NCI-H1092 treated with DMSO at 0.1 percent for 48 hours (cell line): Measurements from ENCODE around the gene HNMT.
"Not testable (repeated sequence)": the region's sequence is repeated elsewhere in the genome, so short reads cannot be mapped to it uniquely, and the experiment has no call there.

Source experiments
- DNase-seq: peaks from one replicate; lab custom pipeline; 2025; lab: John Stamatoyannopoulos, UW

Gene HNMT

DNA sequence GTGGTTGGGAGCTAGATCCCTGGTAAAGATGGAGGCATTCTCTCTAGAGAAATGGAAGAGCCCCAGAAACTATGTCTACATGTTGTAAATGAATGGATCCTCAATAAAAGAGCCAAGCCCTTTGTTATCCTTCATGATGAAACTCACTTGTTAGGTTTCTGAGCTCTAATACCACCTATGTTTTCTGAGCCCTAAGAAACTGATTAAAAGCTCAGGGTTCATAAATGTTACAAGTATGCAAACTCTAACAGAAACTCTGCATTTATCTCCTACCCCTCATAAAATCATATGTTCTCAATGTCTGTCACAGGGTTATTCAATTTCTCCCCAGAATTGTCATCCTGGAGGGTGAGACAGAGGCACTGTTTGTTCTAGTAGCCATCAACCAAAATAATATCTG, 18.0 kb upstream of the HNMT start:
- DNase-seq: no peak

DNA sequence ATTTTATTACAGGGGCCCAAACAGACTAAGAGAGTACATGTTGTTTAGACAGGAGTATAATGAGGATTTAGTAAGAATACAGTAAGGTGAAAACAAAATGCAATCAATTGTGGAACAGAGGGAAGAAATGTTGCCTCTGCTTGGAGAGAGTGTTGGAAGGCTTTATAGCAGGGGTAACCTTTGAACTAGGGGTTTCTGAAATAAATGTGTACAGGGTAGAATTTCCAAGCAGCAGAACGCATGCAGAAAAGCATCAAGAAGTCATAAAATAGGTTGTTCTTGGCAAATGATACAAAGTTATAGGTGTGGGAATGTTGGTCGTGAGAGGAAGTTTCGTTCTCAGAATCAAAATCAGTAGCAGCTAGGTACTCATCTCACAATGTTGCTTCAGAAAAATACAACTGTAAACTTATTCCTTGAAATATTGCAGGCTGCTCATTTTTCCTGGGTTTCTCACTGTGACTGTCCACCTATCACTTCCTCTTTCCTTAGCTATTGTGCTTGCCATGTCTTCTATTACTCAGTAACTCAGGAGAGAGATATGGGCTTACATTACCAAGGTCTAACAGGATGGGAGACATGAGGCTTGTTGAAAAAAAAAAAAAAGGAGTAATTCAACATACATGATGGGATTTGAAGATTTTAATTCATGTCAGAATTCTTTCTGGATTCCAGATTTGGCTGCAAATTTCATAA, 17.1 kb upstream of the HNMT start:
- no peak for DNase-seq

DNA sequence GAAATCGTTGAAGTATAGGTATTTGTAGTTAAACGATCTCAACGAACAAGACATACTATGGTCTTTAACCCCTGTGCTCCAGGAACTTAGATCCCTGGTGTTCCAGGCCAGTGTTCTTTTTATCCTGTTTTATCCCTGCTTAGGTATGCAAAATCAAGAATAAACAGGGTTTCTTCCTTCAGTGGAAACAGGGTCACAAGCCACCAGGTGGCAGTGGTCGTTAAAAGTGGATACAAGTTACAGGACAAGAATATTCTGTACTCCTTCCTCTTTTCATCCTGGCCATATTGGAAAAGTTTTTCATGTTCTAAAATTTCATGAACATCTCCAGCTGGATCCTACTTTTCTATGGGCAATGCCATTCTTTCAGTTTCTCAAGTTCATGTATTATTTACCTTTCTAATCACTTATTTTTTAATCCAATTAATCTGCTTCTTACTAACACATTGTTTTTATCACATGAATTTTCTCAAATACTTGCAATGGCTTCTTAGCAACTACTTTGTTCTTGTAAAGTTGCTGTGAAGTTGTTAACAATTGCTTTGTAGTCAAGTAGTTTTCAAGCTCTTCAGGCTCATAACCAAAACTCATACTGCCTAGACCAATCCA, 16.4 kb upstream of the HNMT start:
- peak; percentile 40 for DNase-seq

DNA sequence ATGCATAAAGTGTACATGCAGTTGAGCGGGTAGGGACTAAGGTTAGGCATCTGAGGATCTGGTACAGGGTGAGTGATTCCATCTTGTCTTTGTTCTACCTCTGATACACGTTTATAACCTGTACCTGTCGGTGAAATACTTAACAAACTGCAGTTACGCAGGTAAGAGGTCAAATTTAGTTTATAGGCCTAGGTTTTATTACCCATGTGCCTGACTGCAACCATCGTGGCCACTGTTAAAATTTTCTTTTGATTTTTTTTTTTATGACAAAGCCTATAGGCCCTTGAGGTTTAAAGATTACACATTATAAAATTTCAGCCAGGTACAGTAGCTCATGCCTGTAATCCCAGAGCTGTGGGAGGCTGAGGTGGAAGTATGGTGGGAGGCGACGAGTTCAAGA, 15.4 kb upstream of the HNMT start:
- DNase-seq: no peak

DNA sequence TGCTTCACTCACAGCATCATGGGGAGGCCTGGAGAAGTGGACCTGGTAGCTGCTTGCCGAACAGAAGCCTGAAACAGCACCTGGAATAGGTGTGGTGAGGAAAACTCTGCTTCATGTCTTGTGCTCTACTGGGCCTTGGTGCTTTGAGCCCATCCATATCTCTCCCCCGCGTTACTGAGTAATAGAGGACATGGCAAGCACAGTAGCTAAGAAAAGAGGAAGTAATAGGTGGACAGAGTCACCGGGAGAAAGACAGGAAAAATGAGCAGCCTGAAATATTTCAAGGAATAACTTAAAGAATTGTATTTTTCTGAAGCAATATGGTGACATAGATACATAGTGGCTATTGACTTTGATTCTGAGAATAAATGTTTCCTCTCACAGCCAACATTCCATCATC, 14.0 kb upstream of the HNMT start:
- DNase-seq: no peak

DNA sequence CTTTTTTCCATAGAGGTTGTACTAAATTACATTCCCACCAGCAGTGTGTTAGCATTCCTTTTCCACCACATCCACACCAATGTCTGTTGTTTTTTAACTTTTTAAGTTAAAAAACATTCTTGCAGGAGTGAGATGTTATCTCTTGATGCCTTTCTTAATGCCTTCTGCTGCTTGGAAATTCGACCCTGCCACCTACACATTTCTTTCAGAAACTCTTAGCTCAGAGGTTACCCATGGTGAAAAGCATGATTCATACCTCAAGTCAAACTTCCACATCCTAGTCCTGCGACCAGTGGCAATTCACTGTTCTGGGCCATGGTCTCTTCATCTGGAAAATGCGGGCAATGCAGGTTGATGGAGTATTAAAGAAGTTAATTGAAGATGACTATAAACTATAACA, 12.7 kb upstream of the HNMT start:
- DNase-seq: no peak

DNA sequence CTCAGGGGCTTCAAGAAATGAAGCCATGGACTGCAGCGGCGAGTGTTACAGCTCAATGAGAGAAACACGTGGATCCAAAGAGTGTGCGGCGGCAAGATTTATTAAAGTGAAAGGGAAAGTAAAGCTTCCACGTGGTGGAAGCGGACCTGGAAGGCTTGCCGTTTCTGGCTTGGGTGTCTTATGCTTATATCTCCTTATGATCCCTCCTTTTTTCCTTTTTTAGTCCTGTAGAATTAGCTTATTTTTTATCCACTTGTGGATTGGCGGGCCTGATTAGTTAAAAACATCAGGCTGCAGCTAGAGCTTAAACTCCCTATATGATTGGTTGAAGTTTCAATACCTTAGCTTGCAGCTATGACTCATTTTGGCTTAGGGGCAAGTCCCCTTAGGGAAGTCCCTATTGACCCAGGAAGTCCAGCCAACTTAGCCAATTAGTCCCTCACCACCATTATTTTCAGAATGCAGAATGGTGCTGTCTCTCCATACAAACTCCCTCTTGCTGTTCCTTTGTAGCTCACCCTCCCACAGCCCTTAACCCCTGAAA, 11.6 kb upstream of the HNMT start:
- DNase-seq: no peak

DNA sequence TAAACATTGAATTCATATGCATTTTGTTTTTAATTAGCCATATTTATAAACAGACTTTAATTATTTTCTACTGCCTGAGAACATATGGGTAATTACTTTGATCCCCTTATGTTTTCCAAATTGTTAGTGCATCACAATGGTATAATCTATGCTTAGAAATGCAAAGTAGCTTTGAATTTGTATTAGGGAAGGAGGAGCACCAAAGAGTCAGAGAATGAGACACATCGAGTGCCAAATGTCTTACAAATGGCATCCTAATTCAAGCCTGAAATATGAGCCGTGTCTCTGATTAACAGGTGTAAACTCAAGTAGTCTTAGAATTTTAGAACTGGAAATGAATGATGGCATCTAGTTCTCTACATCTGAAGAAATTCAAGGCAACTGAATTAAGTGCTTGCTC, 8.7 kb upstream of the HNMT start:
- no peak for DNase-seq

DNA sequence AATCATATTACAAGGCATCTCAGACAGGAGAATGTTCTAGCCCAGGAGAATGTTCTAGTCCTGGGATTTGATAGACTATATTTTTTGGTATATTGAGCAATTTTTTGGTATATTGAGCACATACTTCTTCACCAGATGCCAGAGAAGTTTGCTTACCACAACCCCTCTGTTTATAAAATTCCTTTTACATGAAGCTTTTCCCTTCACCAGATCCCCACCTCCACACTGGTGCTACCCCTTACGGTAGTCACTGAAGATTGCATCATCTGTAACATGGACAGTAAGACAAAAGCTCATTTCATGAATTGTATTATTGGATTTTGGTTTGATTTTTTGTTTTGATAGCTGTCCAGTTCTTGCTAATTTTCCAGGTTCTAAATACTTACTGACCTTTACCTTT, 7.2 kb upstream of the HNMT start:
- no peak for DNase-seq

DNA sequence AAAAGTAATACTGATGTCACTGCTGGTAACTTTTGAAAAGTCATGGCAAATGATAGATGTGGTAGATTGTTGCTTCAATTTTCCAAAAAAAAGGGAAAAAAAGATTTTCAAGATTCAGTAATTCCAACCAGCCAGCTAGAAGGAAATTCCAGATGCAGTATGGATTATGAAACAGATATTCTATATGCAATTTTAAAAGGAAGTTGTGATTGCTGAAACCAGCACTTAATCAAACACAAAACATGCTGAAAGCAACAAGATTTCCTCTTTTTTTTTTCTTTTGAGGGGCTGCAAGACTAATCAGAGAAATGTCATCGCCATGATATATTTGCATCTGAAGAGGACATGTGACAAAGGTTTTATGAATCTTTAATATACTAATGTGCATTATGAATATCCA, 5.1 kb upstream of the HNMT start:
- no peak for DNase-seq

DNA sequence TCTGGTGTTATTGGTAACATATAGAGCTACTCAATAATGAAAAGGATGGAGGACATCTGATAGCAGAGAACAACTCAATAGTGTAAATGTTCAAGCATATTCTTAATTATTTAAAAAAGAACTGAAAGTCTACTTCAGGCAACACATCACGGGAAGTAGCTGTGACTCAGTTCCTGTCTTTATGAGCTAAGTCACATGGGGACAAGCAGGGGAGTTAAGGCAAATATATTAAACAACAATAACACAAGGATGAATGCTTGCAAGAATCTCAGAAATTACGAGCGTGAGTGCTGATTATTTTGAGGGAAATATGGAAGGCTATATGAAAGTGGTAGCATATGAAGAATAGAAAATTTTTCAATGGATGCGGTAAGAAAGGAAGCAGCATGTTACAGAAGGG, 4.0 kb upstream of the HNMT start:
- no peak for DNase-seq

DNA sequence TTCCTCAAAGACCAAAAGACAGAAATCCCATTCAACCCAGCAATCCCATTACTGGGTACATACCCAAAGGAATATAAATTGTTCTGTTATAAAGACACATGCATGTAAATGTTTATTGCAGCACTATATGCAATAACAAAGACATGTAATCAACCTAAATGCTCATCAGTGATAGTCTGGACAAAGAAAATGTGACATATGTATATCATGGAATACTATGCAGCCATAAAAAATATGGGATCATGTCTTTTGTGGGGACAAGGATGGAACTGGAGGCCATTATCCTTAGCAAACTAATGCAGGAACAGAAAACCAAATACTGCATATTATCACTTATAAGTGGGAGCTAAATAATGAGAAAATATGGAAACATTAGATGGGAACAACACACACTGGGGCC, 2.7 kb upstream of the HNMT start:
- no peak for DNase-seq

DNA sequence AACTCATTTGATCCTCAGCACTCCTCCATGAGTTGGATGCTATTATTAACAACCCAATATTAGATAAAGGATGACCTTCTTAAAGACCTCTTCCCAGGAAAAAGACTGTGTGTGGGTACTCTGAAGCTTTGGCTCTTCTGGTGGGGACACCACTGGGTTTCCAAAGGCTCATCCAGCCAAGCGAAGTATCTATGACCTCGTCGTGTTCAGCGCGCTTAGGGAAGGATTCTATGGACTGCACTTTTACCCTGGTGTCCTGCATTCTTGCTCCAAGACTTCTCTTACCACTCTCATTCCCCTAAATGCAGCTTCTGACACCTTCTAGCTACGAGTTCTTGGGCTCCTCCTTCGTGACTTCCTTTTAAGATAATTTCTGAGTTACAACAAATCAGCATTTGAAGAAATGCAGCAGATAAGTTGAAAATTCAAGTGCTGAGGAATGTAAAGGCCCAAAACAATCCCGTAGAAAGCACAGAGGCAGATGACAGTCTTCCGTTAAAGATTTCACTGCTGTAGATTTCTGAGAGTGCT, 673 bp upstream of the HNMT start:
- DNase-seq: no peak

DNA sequence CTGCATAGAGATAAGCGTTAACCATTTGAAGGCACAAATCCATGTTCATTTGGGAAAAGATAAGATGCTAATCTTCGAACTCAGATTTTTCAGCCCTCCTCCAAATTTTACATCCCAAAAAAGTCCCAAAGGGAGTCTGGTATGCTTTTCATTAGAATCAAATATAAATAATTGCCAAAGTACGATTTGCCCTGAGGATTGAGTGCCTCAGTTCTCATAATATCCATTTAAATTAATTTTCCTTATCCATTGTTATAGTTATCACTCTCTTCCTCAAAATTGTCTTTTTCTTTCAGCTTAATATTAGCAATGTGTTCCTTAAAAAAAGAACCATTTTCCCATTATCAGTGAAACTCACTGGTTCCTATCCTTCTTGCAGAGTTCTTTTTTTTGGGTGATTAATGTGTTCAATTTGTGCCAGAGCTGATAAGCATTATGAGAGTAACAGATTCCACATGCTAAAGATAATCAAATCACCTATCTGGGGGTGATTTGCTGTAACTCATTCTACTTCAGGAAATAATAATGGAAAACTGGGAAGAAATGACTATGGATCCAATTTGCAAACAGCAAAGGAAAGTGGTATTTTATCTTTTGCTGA, 686 bp downstream of the HNMT start:
- no peak for DNase-seq

DNA sequence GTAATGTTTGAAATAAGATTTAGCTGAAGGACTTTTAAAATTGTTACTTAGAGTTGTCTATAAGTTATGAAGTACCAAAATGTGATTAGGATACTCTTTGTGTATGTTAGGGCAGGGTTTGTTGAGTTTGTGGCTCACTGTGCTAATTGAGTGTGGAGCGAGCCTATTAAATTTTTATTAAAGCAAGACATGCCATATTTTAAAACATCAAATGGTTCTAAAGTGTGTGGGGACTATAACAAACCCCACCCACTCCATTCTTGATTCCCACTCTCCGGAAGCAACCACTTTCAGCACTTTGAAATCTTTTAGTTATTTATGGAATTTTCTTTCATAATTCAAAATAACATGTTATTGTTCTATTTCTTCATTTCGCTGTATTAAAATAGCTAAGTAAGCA, 1.8 kb downstream of the HNMT start:
- DNase-seq: no peak

DNA sequence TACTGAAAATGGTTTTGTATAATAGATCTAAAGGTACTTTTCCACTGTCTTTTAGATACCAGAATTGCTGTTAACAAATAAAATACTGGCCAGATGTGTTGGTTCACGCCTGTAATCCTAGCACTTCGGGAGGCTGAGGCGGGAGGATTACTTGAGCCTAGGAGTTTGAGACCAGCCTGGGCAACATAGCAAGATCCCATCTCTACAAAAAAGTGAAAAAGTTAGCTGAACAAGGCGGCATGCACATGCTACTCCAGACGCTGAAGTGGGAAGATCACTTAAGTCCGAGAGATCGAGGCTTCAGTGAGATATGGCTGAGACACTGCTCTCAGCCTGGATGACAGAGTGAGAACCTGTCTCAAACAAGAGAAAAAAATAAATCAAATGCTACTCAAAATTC, 2.8 kb downstream of the HNMT start:
- DNase-seq: no peak

DNA sequence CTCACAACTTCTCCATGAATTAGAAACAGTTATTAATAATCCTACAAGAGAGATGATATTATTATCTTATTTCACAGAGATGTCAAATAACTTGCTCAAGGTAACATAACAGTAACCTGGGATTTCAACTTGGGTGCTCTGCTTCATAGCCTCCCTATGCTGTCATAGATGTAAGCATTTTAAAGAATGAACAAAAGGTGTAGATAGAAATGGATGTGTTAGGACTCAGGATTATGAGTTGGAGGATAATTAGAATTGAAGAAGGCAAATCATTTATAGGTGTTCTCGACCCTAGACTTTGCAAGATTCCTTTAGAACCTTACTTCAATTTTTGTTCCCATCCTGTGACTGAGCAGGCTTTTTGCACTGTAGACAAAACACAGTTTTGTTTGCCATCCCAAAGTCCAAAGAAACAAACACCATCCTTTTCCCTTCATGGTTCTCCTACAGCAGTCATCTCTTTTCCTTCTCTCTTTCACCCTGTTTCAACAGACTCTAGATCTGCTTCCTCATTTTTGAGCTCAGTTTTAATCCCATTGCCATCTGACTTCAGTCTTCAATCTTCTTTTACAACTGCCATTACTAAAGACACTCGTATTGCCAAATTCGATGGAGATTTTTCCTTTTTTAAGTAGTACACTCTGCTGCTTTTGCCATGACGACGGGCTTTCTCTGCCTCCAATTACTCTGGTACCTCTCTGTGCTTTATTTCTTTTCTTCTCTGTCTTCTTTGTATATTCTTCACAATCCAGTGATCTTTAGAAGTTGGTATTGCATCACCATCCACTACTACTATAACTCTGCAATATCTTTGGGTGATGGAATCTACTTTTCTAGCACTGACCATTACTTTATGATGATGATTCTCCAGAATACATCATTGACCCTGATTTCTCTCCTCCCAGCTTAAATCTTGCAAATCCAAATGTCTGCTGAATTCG, 4.5 kb downstream of the HNMT start:
- no peak for DNase-seq

DNA sequence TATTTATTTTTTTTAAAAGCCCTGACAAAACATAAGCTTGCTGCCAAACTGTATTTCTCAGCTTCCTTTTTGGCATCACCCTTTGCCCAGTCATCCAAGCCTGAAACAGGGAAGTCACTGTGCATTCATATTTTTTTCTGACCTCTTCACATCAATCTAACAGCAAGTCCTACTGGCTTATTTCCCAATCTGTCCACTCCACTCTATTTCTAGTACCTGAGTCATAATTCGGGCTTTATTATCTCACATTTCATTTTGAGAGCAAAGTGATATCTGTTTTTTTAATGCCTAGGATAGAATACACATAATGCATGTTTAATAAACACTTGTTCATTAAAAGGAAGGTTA, 5.1 kb downstream of the HNMT start:
- DNase-seq: peak; percentile 96

DNA sequence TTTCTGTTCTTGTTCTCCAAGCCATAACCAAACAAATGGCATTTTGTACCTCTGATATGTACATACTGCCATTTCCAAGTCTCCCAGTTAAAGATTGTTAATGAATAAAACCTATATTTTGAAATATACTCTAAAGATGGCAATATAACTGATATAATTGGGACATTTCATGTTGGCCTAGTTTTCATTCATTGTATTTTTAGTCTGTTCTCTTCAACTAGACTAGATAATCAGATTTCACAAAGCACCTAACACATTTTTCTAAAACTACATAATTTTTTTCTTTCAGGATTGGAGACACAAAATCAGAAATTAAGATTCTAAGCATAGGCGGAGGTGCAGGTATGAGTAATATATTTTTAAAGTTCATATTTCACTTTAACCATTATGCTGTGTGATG, 5.6 kb downstream of the HNMT start:
- DNase-seq: no peak

DNA sequence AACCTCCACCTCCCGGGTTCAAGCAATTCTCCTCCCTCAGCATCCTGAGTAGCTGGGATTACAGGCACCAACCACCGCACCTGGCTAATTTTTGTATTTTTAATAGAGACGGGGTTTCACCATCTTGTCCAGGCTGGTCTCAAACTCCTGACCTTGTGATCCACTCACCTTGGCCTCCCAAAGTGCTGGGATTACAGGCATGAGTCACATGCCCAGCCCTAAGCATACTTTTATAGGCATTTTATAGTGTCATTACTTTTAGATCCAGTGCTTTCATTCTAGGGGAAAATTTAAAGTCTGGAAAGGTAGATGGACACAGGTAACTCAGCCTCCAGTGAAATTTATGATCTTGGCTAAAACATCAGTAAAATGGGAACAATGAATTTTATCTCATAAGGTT, 7.0 kb downstream of the HNMT start:
- DNase-seq: not testable (repeated sequence)

DNA sequence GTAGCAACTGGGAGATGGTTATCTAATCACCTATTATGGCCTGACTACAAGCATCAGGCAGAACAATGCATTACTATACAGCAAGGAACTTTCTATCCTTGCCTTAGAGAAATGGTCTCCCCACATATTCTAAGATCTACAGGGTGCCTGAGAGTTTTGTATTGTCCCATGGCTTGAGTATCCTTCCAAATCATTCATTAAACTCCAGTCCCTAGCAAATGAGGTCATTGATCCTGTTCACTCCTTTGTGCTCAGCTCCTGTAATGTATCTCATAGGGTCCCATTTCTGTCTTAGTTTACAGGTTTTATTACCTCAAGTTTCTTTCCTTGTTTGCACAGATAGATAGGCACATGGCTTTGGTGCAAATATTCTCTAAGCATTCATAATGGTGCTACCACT, 9.0 kb downstream of the HNMT start:
- no peak for DNase-seq
